GM23338 (cell line): ENCODE results near the gene SLC6A7. TPM values are rescaled to one million over a fixed set of nuclear protein-coding genes. Genes with fewer than 3 reads are reported as not detected.

ENCODE experiments used
- ATAC-seq: fragments of 200-7000 bp; cut with Tn5 transposase; 3 replicates; pipeline ENCODE4 v1.9.1; 2020
- DNase-seq: peaks from one replicate; pipeline ENCODE4 v3.0.0-alpha.2; 2015; ENCODE audit warnings: low spot score
- H2AFZ ChIP-seq: fragments of 200-600 bp; sonication (generic); 2 replicates; pipeline ENCODE4 v1.8.0; 2016; ENCODE audit warnings: antibody characterized with exemption, mild to moderate bottlenecking, moderate library complexity
- H3F3A ChIP-seq: fragments of 200-600 bp; sonication (generic); replicated peaks from 2 replicates; pipeline ENCODE4 v1.8.0; 2017; ENCODE audit warnings: antibody characterized with exemption, mixed run types, low read depth
- H3K27ac ChIP-seq: fragments of 200-600 bp; sonication (generic); 2 replicates; pipeline ENCODE4 v1.6.1; 2016; ENCODE audit warnings: low read depth
- H3K27me3 ChIP-seq: fragments of 200-600 bp; sonication (generic); 2 replicates; pipeline ENCODE4 v1.8.0; 2016; ENCODE audit warnings: mild to moderate bottlenecking, mixed run types, moderate library complexity; ENCODE audit not compliant: insufficient read depth
- H3K36me3 ChIP-seq: fragments of 200-600 bp; sonication (generic); 2 replicates; pipeline ENCODE4 v1.8.0; 2016; ENCODE audit warnings: mild to moderate bottlenecking; ENCODE audit not compliant: insufficient read depth
- H3K4me1 ChIP-seq: fragments of 200-600 bp; sonication (generic); 2 replicates; pipeline ENCODE4 v1.8.0; 2016; ENCODE audit warnings: mild to moderate bottlenecking, moderate library complexity; ENCODE audit not compliant: insufficient read depth
- H3K4me2 ChIP-seq: fragments of 200-600 bp; sonication (generic); 2 replicates; pipeline ENCODE4 v1.7.1; 2017; ENCODE audit warnings: mixed run types
- H3K4me3 ChIP-seq: fragments of 200-600 bp; sonication (generic); 2 replicates; pipeline ENCODE4 v1.6.1; 2016; ENCODE audit warnings: mixed run types
- H3K79me2 ChIP-seq: fragments of 200-600 bp; sonication (generic); replicated peaks from 2 replicates; pipeline ENCODE4 v1.8.0; 2017; ENCODE audit warnings: mild to moderate bottlenecking; ENCODE audit not compliant: insufficient read depth
- H3K9me2 ChIP-seq: fragments of 200-600 bp; sonication (generic); 2 replicates; pipeline ENCODE4 v1.8.0; 2017; ENCODE audit not compliant: insufficient read depth
- H4K20me1 ChIP-seq: fragments of 200-600 bp; sonication (generic); replicated peaks from 2 replicates; pipeline ENCODE4 v1.8.0; 2017; ENCODE audit warnings: mild to moderate bottlenecking; ENCODE audit not compliant: insufficient read depth
- H3K27ac Mint-ChIP-seq: 2 replicates; pipeline ENCODE4 v1.8.0; 2020; ENCODE audit warnings: inconsistent platforms, mild to moderate bottlenecking, moderate library complexity, mixed read lengths
- H3K27me3 Mint-ChIP-seq: 3 replicates; pipeline ENCODE4 v1.8.0; 2022; ENCODE audit warnings: low read depth, mild to moderate bottlenecking, moderate library complexity, mixed read lengths, inconsistent platforms; ENCODE audit not compliant: insufficient read depth, poor library complexity
- H3K36me3 Mint-ChIP-seq: 3 replicates; pipeline ENCODE4 v1.8.0; 2021; ENCODE audit warnings: low read depth, mild to moderate bottlenecking, inconsistent platforms, moderate library complexity, mixed read lengths
- H3K4me1 Mint-ChIP-seq: 3 replicates; pipeline ENCODE4 v1.8.0; 2020; ENCODE audit warnings: mild to moderate bottlenecking, inconsistent platforms, mixed read lengths
- H3K4me3 Mint-ChIP-seq: 3 replicates; pipeline ENCODE4 v1.8.0; 2021; ENCODE audit warnings: moderate library complexity, mild to moderate bottlenecking, inconsistent platforms, mixed read lengths
- H3K9me3 Mint-ChIP-seq: 3 replicates; pipeline ENCODE4 v1.8.0; 2020; ENCODE audit warnings: moderate library complexity, mild to moderate bottlenecking, inconsistent platforms, mixed read lengths
- EZH2 ChIP-seq: fragments of 200-600 bp; sonication (generic); IDR thresholded peaks from one replicate; pipeline ENCODE4 v1.8.0; 2017; ENCODE audit warnings: antibody characterized with exemption, mild to moderate bottlenecking, low read depth; ENCODE audit not compliant: unreplicated experiment
- EZH2phosphoT487 ChIP-seq: fragments of 200-600 bp; sonication (generic); IDR thresholded peaks from one replicate; pipeline ENCODE4 v1.8.1; 2018; ENCODE audit warnings: antibody characterized with exemption; ENCODE audit not compliant: unreplicated experiment
- NANOG ChIP-seq: IDR thresholded peaks from 2 replicates; pipeline ENCODE4 v1.6.1; 2016; ENCODE audit warnings: antibody characterized with exemption, borderline replicate concordance
- POLR2AphosphoS5 ChIP-seq: IDR thresholded peaks from 2 replicates; pipeline ENCODE4 v1.6.1; 2016; ENCODE audit warnings: antibody characterized with exemption, low read depth
- ZNF114 ChIP-seq: fragments of 250-450 bp; sonication (Bioruptor Pico); IDR thresholded peaks from 2 replicates; pipeline ENCODE4 v1.5.0; 2020; ENCODE audit warnings: mild to moderate bottlenecking, moderate library complexity
- ZNF331 ChIP-seq: fragments of 250-450 bp; sonication (Bioruptor Pico); IDR thresholded peaks from 2 replicates; pipeline ENCODE4 v1.5.0; 2020; ENCODE audit warnings: low read depth, mild to moderate bottlenecking, moderate library complexity
- polyA plus RNA-seq: library from polyadenylated mRNA; unstranded; fragments of >200 nt; fragmentation: Nextera tagmentation; extraction: Ambion mirVana; gene quantifications from 2 replicates; pipeline ENCODE4 v1.2.1, GENCODE V29; 2016
- total RNA-seq: library from RNA; depleted of rRNA; stranded (reverse); fragments of >200 nt; shearing (Covaris generic); gene quantifications from 2 replicates; pipeline ENCODE4 v1.2.3, GENCODE V29; 2014
- TF ChIP-seq, protein P1 (sequence below): fragments of 250-450 bp; sonication (Bioruptor Pico); IDR thresholded peaks from 2 replicates; pipeline ENCODE4 v1.5.0; 2020; ENCODE audit warnings: mild to moderate bottlenecking, moderate library complexity
- TF ChIP-seq, protein P2 (sequence below), 2 experiments: fragments of 200-600 bp in 1 of 2; sonication (generic) in 1 of 2; conservative IDR thresholded peaks; 2 replicates each; pipeline versions ENCODE4 v1.5.1 to v1.6.1; 2016 to 2017; ENCODE audit warnings: antibody characterized with exemption in 2 of 2, low read depth in 2 of 2, mild to moderate bottlenecking in 2 of 2, moderate library complexity in 1 of 2
- TF ChIP-seq, protein P3 (sequence below): IDR thresholded peaks from 2 replicates; pipeline ENCODE4 v1.6.1; 2016; ENCODE audit warnings: antibody characterized with exemption

The SLC6A7 gene
- total and polyA plus RNA-seq, 2 experiments from 2014 or later = not detected

DNA sequence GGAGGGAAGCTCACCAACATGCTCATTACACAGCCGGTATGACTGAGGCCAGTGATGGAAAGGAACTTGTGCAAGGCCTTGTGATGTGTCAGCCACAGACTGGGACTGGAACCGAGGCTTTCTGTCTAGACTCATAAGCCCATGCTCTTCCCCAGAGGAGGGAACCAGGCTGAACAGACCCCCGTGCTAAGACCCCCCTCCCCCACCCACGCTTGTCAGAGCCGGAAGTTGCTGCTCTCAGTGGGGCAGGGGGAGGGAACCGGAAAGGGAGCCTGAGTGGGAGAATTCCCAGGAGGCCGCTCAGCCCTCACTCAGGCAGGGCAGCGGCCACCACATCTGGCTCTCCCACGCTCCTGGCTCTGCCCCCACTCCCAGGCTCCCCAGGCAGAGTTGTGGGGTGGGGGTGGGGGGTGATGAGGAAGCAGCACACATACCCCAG, 30.1 kb upstream of the SLC6A7 start (continued):
- TF ChIP-seq, protein P1, sequence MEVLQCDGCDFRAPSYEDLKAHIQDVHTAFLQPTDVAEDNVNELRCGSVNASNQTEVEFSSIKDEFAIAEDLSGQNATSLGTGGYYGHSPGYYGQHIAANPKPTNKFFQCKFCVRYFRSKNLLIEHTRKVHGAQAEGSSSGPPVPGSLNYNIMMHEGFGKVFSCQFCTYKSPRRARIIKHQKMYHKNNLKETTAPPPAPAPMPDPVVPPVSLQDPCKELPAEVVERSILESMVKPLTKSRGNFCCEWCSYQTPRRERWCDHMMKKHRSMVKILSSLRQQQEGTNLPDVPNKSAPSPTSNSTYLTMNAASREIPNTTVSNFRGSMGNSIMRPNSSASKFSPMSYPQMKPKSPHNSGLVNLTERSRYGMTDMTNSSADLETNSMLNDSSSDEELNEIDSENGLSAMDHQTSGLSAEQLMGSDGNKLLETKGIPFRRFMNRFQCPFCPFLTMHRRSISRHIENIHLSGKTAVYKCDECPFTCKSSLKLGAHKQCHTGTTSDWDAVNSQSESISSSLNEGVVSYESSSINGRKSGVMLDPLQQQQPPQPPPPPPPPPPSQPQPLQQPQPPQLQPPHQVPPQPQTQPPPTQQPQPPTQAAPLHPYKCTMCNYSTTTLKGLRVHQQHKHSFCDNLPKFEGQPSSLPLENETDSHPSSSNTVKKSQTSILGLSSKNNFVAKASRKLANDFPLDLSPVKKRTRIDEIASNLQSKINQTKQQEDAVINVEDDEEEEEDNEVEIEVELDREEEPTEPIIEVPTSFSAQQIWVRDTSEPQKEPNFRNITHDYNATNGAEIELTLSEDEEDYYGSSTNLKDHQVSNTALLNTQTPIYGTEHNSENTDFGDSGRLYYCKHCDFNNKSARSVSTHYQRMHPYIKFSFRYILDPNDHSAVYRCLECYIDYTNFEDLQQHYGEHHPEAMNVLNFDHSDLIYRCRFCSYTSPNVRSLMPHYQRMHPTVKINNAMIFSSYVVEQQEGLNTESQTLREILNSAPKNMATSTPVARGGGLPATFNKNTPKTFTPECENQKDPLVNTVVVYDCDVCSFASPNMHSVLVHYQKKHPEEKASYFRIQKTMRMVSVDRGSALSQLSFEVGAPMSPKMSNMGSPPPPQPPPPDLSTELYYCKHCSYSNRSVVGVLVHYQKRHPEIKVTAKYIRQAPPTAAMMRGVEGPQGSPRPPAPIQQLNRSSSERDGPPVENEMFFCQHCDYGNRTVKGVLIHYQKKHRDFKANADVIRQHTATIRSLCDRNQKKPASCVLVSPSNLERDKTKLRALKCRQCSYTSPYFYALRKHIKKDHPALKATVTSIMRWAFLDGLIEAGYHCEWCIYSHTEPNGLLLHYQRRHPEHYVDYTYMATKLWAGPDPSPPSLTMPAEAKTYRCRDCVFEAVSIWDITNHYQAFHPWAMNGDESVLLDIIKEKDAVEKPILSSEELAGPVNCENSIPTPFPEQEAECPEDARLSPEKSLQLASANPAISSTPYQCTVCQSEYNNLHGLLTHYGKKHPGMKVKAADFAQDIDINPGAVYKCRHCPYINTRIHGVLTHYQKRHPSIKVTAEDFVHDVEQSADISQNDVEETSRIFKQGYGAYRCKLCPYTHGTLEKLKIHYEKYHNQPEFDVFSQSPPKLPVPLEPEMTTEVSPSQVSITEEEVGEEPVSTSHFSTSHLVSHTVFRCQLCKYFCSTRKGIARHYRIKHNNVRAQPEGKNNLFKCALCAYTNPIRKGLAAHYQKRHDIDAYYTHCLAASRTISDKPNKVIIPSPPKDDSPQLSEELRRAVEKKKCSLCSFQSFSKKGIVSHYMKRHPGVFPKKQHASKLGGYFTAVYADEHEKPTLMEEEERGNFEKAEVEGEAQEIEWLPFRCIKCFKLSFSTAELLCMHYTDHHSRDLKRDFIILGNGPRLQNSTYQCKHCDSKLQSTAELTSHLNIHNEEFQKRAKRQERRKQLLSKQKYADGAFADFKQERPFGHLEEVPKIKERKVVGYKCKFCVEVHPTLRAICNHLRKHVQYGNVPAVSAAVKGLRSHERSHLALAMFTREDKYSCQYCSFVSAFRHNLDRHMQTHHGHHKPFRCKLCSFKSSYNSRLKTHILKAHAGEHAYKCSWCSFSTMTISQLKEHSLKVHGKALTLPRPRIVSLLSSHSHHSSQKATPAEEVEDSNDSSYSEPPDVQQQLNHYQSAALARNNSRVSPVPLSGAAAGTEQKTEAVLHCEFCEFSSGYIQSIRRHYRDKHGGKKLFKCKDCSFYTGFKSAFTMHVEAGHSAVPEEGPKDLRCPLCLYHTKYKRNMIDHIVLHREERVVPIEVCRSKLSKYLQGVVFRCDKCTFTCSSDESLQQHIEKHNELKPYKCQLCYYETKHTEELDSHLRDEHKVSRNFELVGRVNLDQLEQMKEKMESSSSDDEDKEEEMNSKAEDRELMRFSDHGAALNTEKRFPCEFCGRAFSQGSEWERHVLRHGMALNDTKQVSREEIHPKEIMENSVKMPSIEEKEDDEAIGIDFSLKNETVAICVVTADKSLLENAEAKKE (CRISPR knock-in tag) = no peak
- TF ChIP-seq EZH2phosphoT487 = no peak

DNA sequence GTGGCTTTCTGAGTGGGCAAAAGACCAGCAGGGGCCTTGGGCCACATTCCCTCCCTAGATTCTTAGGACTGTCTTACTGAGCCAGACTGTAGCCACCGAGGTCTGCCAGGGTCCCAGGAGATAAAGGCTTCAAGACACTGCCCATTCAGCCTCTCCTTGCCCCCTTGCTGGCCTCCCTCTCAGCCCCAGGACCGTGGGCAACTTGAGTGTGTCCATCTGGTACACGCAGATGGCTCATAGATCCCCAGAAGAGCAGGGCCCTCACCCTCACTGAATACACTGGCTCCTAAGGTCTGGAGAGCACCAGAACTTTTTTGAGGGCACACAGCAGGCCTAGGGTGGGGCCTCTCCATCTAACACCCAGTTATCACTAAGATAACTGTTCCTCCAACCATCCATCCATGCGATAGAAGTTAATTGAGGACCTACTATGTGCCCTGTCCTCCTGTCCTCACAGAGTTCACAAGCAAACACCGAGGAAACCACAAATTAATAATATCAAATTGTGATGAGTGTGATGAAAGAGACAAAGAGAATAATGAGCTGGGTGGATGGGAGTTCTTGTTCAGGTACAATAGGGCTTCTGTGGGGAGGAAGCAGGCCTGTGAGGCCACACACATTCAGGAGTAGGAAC, 29.3 kb upstream of the SLC6A7 start:
- ATAC-seq (no peak), DNase-seq (no peak)
- H3K27ac ChIP-seq = no peak overlapping the region
- H3K4me1 Mint-ChIP-seq = peaks cover 26% of the 10 kb centered on the region
- H3K9me3 Mint-ChIP-seq = no peaks in the 10 kb centered on the region
- H3K4me2 ChIP-seq = no peak overlapping the region
- no peaks in the 10 kb centered on the region for H3K9me2 ChIP-seq
- no peaks in the 10 kb centered on the region for H3K36me3 ChIP-seq
- no peak overlapping the region for H3K4me3 ChIP-seq
- peaks cover 4% of the 10 kb centered on the region; the same call in 1 of the 2 replicates for H4K20me1 ChIP-seq
- H3K36me3 Mint-ChIP-seq = no peaks in the 10 kb centered on the region
- H3F3A ChIP-seq = 0 out of 2 replicates have a peak, but pooled peaks cover 4% of the 10 kb centered on the region
- H3K27me3 ChIP-seq = peaks cover 21% of the 10 kb centered on the region
- H2AFZ ChIP-seq = no peak overlapping the region
- H3K27ac Mint-ChIP-seq = no peak overlapping the region
- H3K4me3 Mint-ChIP-seq = no peak overlapping the region
- H3K79me2 ChIP-seq = no peaks in the 10 kb centered on the region
- peaks cover 5% of the 10 kb centered on the region; the same call in 1 of the 2 replicates for H3K4me1 ChIP-seq
- H3K27me3 Mint-ChIP-seq = peaks cover 33% of the 10 kb centered on the region
- TF ChIP-seq EZH2 (no peak), NANOG (no peak), POLR2AphosphoS5 (no peak), ZNF114 (CRISPR knock-in tag) (no peak), ZNF331 (CRISPR knock-in tag) (no peak)
- TF ChIP-seq, protein P2, sequence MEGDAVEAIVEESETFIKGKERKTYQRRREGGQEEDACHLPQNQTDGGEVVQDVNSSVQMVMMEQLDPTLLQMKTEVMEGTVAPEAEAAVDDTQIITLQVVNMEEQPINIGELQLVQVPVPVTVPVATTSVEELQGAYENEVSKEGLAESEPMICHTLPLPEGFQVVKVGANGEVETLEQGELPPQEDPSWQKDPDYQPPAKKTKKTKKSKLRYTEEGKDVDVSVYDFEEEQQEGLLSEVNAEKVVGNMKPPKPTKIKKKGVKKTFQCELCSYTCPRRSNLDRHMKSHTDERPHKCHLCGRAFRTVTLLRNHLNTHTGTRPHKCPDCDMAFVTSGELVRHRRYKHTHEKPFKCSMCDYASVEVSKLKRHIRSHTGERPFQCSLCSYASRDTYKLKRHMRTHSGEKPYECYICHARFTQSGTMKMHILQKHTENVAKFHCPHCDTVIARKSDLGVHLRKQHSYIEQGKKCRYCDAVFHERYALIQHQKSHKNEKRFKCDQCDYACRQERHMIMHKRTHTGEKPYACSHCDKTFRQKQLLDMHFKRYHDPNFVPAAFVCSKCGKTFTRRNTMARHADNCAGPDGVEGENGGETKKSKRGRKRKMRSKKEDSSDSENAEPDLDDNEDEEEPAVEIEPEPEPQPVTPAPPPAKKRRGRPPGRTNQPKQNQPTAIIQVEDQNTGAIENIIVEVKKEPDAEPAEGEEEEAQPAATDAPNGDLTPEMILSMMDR (conservative IDR thresholded peaks at IDR 0.05; ENCODE audit: low read depth in 2 of 2) = no peak
- TF ChIP-seq, protein P3, sequence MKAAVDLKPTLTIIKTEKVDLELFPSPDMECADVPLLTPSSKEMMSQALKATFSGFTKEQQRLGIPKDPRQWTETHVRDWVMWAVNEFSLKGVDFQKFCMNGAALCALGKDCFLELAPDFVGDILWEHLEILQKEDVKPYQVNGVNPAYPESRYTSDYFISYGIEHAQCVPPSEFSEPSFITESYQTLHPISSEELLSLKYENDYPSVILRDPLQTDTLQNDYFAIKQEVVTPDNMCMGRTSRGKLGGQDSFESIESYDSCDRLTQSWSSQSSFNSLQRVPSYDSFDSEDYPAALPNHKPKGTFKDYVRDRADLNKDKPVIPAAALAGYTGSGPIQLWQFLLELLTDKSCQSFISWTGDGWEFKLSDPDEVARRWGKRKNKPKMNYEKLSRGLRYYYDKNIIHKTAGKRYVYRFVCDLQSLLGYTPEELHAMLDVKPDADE = no peak
